Stimulated activated CD4-positive, alpha-beta T cell treated with anti-CD3 and anti-CD28 coated beads, Interleukin-2, amount 100 ng/mL, for 48 hours (primary cell): ENCODE results near the gene HRC.
"Not testable (repeated sequence)": the region's sequence is repeated elsewhere in the genome, so short reads cannot be mapped to it uniquely, and the experiment has no call there.

Experiments
- DNase-seq, 2 donors: peaks; one replicate each; pipeline ENCODE4 v3.0.0-alpha.2; 2020

Gene HRC

DNA sequence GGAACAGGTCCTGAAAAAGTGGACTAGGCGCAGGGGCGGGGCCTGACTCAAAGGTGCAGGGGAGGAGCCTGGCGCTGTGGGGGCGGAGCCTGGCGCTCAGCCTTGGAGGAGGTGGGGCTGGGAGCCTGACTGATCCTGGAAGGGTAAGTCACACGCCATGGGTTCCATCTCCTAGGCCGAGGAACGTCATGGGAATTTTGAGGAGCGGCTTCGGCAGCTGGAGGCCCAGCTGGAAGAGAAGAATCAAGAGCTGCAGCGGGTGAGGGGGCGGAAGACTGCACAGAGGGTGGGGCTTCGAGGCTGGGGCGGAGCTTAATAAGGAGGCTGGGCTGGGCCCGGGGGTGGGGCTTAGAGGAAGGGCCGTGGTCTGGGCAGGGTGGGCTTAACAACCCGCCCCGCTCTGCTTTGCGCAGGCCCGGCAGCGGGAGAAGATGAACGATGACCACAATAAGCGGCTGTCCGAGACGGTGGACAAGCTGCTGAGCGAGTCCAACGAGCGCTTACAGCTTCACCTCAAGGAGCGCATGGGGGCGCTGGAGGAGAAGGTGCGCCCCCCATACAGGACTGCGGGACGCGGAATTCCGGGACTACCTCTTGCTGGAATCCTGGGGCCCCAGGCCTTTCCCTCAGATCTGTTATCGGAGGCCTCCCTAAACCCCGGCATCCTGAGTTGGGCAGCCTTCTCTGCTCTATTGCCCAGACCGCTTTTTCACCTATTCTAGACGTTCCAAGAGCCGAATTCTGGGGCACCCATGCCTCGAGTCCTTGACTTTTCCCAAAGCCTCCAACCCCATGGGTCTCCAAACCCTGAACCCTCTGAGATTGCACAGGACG lies 21.4 kb downstream of the HRC start:
- peak; percentile 48 to 62 for DNase-seq

DNA sequence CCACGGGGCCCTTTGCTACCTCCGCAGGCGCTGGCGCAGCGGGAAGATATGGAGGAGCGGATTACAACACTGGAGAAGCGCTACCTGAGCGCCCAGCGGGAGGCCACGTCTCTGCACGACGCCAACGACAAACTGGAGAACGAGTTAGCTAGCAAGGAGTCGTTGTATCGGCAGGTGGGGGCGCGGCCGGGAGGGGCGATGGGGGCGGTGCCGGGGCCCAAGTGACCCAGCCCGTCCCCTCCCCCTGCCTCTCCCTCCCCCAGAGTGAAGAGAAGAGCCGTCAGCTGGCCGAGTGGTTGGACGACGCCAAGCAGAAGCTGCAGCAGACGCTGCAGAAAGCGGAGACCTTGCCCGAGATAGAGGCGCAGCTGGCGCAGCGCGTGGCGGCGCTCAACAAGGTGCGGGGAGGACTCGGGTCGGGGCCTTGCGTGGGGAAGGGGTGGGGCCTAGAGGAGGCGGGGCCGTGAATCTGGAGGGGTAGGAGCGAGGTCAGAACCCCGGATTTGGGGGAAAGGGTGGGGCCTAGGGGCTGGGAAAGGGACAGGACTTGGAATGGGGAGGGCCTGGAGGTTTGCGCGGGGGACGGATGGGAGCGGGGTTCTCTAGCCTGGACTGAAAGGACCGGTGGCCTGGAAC lies 22.1 kb downstream of the HRC start:
- no peak for DNase-seq

DNA sequence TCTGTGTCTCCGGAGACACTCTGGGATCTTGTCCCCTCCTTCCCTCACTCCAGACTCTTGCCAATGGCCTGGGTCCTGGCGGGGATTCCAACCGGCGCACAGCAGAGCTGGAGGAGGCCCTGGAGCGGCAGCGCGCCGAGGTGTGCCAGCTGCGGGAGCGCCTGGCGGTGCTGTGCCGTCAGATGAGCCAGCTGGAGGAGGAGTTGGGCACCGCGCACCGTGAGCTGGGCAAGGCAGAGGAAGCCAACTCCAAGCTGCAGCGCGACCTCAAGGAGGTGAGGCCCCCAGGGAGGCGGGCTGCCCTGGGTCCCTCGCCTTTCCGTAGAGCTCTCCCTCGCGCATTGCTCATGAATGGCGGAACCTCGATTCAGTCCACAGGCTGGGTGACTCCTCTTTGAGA lies 24.9 kb downstream of the HRC start:
- DNase-seq, result no peak

DNA sequence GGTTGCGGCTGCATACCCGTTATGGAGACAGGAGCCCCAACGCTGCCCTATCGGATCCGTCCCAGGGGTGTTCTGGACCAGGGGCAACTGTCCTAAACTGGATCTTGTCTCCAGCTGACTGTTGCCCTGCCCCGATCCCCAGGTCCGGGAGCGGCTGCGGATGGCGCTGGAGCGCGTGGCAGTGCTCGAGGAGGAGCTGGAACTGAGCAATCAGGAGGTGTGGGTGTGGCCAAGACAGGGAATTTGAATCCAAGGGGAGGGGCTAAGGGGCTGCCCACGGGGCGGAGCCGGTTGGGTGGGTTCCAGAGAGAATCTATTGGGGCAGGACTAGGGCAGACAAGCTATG lies 26.0 kb downstream of the HRC start:
- DNase-seq, result no peak

DNA sequence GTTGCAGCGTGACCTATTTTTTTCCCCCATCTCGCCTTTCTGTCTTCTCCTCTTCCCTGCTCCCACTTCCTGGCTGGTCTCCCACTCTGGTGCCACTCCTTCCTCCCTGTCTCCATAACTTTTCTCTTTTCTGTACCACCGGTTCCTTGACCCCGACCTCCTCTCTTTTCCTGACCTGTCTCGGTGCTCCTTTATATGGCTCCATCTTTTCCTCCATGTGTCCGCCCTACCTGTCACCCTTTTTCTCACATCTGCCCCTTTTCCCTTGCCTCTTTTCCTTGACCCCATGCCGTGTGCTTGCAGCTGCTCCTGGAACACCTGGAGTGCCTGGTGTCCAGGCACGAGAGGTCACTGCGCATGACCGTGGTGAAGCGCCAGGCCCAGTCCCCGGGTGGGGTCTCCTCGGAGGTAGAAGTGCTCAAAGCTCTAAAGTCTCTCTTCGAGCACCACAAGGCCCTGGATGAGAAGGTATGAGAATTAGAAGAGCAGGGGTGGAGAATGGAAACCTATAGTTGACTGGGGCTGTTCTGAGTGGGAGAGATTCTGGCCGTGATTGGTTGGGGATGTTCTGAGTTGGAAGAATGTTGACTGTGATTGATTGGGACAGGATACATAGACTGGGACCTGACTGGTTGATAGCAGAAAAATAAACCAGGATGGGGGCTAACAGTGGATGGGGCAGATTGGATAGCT lies 26.5 kb downstream of the HRC start:
- no peak for DNase-seq

DNA sequence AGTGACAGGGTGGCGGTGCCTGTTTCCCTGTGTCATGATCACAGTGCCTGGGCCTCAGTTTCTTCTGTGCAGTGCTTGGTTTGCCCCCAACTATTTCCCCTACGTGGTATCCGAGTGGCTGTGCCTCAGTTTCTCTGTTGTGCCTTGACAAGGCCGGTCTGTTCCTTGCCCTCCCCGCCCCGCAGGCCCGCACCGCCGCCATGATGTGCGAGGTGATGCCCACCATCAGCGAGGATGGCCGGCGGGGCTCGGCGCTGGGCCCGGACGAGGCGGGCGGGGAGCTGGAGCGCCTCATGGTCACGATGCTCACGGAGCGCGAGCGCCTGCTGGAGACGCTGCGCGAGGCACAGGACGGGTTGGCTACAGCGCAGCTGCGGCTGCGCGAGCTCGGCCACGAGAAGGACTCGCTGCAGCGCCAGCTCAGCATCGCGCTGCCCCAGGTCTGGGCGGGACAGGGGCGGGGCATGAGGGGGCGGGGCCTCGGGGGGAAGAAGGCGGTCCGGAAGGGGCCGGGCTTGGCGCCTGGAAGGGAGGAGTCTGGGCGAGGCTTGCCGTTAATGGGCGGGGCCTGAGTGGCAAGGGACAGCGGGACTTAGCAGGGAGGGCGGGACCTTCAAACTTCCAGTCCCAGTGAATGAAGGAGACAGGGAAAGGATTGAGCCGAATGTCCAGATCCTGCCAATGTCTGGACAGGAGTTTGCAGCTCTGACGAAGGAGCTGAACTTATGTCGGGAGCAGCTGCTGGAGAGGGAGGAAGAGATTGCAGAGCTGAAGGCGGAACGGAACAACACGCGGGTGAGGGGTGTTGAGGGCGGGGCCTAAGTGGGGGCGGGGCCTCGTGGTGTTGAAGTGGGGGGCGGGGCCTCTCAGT lies 27.3 kb downstream of the HRC start:
- DNase-seq, result peak; percentile 94

DNA sequence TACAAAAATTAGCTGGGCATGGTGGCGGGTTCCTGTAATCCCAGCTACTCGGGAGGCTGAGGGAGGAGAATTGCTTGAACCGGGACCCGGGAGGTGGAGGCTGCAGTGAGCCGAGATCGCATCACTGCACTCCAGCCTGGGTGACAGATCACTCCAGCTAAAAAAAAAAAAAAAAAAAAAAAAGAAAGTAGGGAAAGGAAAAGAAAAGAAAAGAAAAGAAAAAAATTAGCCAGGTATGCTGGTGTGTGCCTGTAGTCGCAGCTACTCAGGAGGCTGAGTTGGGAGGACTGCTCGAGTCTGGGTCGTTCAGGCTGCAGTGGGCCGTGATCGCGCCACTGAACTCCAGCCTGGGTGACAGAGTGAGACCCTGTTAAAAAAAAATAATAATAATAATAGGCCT lies 28.0 kb downstream of the HRC start:
- not testable (repeated sequence) for DNase-seq

DNA sequence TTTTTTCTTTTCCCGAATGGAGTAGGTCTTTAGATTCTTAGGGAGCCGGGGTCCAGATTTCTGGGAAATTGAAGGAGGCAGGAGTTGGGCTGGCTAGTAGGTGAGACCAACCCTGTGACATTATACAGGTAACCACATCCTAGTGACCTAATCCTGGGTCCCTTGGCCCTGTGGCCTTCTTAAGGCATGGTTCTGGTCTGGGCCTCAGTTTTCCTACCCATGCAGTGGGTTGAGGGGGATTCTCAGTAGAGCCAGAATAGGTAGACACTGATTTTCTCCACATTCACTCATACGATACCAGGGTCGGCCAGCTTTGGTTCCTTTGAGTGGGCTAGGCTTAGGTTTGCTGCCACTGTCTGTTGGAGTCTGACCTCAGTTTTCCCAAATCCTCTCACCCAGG lies 28.6 kb downstream of the HRC start:
- DNase-seq, result no peak

DNA sequence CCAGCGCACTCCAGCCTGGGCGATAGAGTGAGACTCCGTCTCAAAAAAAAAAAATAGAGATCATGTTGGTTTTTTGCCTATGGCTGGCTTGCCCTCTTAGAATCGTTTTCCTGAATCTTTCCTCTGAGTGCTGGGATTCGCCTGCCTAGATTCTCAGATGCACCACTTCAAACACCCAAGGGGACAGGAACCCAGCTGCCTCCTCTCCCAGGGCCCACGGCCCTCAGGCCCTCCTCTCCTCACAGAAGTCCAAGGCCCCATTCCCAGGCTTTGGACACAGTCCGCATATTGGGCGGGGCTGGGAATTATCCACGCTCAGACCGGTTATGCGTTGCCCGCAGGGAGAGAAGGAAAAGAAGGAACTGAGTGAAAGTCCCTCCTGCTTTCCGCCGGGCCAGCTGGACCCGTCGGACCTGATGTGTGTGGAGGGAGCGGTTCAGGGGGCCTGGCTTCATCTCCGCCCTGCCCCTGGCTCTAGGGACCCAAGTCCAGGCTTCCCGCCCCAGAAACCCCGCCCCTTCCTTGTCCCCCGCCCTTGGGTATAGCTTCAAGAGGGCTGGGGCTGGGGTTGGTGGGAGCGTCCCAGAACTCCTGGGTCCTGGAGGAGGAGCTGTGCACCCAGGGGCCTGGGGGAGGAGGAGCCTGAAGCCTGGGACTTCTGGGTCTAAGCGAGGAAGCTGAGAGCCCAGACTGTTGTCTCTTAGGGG lies 30.0 kb downstream of the HRC start:
- DNase-seq, result no peak

DNA sequence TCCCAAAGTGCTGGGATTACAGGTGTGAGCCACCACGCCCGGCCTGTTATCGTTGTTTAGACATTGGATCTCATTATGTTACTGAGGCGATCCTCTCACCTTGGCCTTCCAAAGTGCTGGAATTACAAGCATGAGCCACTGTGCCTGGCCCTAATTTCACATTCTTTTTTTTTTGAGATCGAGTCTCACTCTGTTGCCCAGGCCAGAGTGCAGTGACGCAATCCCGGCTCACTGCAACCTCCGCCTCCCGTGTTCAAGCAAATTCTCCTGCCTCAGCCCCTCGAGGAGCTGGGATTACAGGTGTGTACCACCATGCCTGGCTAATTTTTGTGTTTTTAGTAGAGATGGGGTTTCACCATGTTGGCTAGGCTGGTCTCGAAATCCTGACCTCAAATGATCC lies 31.9 kb downstream of the HRC start:
- not testable (repeated sequence) for DNase-seq

DNA sequence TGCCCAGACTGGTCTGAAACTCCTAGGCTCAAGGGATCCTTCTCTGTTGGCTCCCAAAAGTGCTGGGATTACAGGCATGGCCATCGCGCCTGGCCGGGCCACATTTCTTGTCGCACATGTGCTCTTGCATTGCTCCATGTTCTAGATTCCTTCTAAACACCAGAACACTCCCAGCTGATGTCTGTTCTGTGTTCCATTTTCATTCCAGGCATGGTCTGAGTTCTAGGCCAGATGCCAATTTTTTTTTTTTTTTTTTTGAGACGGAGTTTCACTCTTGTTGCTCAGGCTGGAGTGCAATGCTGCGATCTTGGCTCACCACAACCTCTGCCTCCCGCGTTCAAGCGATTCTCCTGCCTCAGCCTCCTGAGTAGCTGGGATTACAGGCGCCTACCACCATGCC lies 33.4 kb downstream of the HRC start:
- DNase-seq, result not testable (repeated sequence)

DNA sequence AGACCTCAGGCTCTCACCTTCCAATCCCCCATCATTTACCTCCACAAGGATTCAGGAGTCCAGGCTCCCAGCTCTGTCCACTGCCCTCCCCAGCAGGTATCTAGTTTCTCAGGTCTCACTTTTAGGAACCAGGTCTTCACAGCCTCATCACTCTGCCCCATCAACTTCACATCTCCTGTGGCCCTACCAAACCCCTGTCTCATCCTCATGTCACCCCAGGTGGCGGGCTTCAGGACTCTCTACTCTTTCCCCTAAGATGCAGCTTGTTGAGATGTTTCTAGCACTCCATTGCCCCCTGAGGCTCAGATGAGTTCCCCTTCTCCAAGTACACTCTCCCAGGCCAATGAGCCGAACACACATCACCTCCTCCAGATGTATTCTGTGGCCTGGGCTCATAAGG lies 34.3 kb downstream of the HRC start:
- no peak for DNase-seq

DNA sequence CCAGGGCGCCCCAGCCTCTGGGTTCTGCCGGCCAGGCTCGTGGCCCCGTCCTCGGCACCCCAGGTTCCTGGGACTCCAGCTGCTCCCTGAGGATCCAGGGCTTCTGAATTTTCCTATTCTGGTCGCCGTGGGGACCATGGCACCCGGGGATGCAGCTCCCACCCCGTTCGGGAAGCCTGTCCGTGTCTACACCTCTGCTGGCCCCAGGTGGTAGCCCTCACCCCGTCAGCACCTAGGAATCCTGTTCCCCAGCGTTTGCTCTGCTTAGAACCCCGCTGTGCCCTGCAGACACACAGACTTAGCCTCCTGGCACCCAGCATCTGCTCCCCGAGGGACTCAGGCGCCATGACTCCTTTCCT lies 34.9 kb downstream of the HRC start:
- no peak for DNase-seq

DNA sequence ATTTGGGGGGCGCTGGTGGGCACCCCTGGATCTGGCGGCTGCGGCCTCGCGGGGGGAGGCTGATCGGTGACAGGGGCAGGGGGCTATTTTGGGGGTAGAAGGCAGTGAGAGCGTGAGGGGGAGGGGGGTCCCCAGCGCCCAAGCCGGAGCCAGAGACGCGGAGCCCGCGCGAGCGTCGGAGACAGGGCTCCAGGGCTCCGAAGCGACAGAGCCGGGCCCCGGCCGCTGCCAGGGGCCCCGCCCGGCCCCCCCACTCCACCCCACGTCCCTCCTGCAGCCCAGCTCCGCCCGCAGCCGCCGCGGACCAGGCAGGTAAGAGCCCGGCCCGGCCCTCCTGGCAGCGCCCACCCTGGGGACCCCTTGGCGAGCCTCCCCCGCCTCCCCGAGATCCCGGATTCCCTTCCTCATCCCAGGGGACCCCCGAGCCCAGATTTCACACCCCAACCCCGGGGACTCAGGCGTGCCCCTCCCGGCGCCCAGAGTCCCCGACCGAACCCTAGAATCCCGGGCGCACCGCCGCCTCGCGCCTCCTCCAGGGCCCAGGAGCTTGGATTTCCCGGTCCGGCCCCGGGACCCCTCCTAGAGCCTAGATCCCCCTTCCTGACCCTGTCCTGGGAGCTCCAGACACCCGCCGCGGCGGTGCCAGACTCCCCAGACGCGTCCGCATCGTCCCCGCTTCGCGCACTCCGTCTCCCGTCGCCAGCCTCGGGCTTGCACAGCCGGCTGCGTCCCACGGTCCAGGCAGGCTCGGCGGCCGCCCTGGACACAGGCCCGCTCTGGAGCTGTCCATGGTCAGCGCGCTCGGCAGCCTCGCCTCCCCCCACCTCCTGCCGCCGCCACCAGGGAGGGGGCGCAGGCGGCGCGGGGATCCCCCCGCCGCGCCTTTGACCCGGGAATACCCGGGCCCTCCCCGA lies 35.5 kb downstream of the HRC start, which contains the start of gene PPFIA3:
Gene PPFIA3, plus strand, starts transcription at position 134 of the 914 bp plus-strand sequence. CDS start 8,330 bp downstream, outside the sequence.
- DNase-seq, result no peak

DNA sequence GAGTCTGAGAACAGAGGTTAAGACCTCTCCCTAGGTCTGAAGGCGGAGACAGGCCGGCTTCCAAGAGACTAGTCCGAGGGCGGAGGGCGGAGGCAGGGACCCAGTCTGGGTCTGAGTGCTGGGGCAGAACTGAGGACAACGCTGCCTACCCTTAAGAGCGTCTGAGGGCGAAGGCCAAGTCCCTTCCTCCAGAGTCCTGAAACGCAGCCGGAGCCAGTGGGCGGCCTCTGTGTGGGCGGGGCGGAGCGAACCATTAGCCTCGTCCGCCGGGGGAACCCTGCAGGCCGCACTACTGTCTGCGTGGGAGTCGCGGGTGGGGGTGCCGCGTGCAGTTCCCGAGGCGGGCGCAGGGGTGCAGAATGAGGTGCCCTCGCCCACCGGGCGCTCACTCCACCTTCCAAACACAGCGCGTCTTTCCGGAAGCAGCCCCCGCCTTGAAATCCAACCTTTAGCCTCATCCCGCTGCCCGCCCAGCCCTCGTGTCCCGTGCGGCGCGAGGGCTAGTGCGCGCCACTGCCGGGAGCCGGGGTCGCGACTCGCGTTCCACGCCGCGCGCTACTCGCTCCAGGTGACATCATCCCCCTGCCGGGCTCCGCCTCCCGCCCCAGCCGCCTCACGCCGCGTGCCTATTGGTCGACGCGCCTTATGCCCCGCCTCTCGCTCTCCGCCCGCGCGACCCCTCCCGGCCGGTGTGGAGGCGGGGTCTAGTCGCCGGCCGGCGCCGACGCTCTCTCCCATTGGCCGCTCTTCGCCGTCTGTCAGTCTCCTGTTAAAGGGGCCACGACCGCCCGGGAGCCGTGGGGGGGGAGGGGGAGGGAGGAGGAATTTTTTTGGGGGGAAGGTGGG lies 36.4 kb downstream of the HRC start, which contains the start of gene C19orf73:
Gene C19orf73, minus strand, starts transcription at position 579 of the 846 bp plus-strand sequence. Its CDS starts 121 bp downstream, at position 458.
- DNase-seq, result peak; percentile 90 to 94

DNA sequence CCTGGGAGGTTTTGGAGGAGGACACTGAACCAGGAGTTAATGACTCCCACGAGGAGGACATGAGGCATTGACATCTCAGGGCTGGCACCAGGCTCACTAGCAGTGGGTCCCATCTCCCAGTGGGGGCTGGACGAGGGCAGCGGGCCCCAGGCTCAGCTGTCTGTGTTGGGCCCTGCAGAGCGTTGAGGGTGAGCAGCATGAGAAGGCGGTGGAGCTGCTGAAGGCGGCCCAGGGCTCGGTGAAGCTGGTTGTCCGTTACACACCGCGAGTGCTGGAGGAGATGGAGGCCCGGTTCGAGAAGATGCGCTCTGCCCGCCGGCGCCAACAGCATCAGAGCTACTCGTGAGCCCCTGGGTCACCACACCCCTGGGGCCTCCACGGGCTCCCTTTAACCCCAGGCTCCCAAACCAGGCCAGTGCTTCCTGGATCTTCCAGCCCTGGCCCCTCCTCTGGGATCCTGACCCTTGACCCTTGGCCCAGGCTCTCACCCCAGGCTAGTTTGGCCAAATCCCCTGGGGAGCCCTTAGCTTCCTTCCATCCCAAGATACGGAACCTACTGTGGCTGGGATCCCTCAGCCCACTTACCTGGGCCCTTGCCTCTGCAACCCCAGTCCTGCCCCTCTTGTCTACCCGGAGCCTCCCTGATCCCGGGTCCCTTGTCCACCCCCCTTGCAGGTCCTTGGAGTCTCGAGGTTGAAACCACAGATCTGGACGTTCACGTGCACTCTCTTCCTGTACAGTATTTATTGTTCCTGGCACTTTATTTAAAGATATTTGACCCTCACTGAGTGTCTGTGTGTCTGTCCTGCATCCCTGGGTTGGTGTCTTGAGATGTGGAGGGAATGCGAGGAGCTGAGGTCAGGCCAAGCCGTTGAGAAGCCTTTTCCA lies 37.3 kb downstream of the HRC start:
- no peak for DNase-seq

DNA sequence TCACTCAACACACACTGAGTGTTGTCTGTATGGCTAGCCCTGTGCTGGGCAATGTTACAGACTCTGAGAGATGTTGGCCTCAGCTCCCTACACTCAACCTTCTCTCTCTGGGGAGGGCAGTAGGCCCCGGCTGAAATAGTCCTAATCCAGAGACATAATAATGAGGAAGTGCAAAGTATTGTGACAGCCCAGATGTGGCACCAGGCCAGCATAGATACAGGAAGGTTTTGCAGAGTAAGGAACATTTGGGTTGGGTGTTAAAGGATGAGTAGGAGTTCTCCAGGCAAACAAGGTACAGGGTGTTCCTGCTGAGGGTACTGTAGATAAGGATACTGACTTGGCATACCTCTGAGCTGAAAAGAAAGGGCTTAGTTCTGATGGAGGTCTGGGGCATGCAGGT lies 38.7 kb downstream of the HRC start:
- DNase-seq, result no peak

DNA sequence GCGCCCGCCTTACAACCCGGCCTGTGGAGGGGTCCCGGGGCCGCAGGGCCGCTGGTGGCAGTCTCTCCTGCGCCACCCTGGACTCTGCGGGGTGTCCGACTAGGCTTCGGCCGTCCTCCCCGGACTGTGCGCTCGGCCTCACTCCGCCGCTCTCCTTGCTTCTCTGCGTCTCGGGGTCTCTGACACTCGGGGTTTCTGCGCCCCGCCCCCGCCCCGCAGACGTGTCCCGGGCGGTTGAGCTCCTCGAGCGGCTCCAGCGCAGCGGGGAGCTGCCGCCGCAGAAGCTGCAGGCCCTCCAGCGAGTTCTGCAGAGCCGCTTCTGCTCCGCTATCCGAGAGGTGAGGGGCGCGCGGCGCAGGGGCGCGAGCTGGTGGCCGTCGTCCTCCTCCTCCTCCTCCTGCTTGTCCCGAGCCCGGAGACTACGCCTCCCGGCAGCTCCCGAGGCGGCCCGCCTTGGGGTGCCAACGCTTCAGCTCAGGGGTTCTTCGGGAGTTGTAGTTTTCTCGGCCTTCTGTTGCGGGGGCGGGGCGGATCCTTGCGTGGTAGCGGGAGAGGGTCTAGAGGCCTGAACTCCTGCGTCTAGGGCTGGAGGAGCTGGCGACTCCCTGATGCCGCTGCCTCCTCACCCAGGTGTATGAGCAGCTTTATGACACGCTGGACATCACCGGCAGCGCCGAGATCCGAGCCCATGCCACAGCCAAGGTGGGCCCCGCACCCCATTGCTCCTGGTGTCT lies 40.4 kb downstream of the HRC start:
- peak; percentile 36 to 53 for DNase-seq
